ENCODE data around the gene ADAMTS17.

- TF ChIP-seq ZNF274 (IDR thresholded peaks at IDR 0.05; ENCODE audit: borderline replicate concordance, low read depth, low read length) (no peak), RBFOX2 (IDR thresholded peaks at IDR 0.05; ENCODE audit: low read depth, low read length) (no peak), ZNF655 (CRISPR knock-in tag; IDR thresholded peaks at IDR 0.05) (no peak), FOXA1 (IDR thresholded peaks at IDR 0.05; ENCODE audit: borderline replicate concordance) (no peak), CTCF (IDR thresholded peaks at IDR 0.05 in 2 of 3, conservative IDR thresholded peaks at IDR 0.05 in 1 of 3; ENCODE audit: insufficient read depth in 2 of 3, low read depth in 1 of 3, low read length in 3 of 3) (no peak), CREM (IDR thresholded peaks at IDR 0.05; ENCODE audit: low read depth) (no peak), TBL1XR1 (IDR thresholded peaks at IDR 0.05; ENCODE audit: low read length in 2 of 2) (no peak), EZH2 (IDR thresholded peaks at IDR 0.05; ENCODE audit: borderline replicate concordance, low read depth, low read length) (no peak)
These were observed 119.4 kb downstream of the ADAMTS17 start for GRCh38 chr15:100222349-100222715.
